Measurements from ENCODE around the gene ATP8B4. TPM values are rescaled to one million over a fixed set of nuclear protein-coding genes. Genes with fewer than 3 reads are reported as not detected.
"Not testable (repeated sequence)": the region's sequence is repeated elsewhere in the genome, so short reads cannot be mapped to it uniquely, and the experiment has no call there.

Gene ATP8B4
- total RNA-seq, 4 donors from 2014 or later: 2.2 to 9.5 (median 3.0) TPM

DNA sequence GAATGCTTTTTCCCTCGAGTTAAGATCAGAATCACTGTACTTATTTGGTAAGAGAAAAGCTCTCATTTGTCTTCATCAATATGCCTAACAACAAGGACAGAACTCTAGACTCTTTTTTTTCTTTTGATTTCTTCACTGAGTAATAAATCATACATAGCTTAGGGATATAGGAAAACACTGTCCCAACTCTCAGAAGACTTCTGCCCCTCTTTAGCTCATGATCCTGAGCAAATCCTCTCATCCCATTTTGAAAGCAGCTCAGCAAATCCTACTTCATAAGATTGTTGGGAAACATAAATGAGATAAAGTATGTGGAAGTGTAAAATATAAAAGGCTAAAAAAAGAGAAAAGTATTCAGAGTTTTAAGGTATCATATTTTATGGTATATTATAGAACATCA lies 141.7 kb downstream of the ATP8B4 start:
- Histone ChIP-seq H3K27me3 (no peaks in the 10 kb centered on the region), H3K36me3 (no peaks in the 10 kb centered on the region), H3K27ac (no peak overlapping the region), H3K4me1 (no peaks in the 10 kb centered on the region), H3K9me3 (no peaks in the 10 kb centered on the region), H3K4me3 (no peak overlapping the region)
- TF ChIP-seq, protein P1, sequence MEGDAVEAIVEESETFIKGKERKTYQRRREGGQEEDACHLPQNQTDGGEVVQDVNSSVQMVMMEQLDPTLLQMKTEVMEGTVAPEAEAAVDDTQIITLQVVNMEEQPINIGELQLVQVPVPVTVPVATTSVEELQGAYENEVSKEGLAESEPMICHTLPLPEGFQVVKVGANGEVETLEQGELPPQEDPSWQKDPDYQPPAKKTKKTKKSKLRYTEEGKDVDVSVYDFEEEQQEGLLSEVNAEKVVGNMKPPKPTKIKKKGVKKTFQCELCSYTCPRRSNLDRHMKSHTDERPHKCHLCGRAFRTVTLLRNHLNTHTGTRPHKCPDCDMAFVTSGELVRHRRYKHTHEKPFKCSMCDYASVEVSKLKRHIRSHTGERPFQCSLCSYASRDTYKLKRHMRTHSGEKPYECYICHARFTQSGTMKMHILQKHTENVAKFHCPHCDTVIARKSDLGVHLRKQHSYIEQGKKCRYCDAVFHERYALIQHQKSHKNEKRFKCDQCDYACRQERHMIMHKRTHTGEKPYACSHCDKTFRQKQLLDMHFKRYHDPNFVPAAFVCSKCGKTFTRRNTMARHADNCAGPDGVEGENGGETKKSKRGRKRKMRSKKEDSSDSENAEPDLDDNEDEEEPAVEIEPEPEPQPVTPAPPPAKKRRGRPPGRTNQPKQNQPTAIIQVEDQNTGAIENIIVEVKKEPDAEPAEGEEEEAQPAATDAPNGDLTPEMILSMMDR (IDR thresholded peaks at IDR 0.05): no peak
- TF ChIP-seq POLR2A (IDR thresholded peaks at IDR 0.05) (no peak), POLR2AphosphoS5 (IDR thresholded peaks at IDR 0.05) (no peak), EP300 (IDR thresholded peaks at IDR 0.05) (no peak)
- 38% methylated on average over 1 of the region's 1 CpG for WGBS
- no peak for DNase-seq (ENCODE audit: low spot score in 2 of 2)

DNA sequence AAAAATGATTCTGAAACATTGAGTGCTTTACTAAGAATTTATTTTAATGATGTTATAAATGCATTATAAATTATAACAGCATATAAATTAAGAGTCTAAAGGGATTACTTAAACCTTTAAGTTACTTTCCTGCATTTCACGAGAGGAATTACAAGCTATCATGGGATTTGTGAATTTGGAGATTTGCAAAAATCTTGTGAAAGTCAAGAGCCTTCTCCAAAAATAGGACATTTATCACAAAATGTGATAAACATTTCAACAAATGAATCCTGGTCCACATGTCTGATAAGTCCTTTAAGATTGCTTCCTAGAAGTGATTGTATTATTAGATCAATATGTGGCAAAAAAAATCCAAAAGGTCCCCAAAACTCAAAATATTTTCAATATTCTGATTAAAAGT lies 154.5 kb downstream of the ATP8B4 start:
- no peak overlapping the region for H3K4me3 ChIP-seq
- TF ChIP-seq POLR2A (IDR thresholded peaks at IDR 0.05) (no peak), POLR2AphosphoS5 (IDR thresholded peaks at IDR 0.05) (no peak), EP300 (IDR thresholded peaks at IDR 0.05) (no peak)
- TF ChIP-seq, protein P1 (IDR thresholded peaks at IDR 0.05): no peak
- DNase-seq (ENCODE audit: low spot score in 2 of 2): no peak
- no peaks in the 10 kb centered on the region for H3K9me3 ChIP-seq
- no peaks in the 10 kb centered on the region for H3K4me1 ChIP-seq
- no peaks in the 10 kb centered on the region for H3K36me3 ChIP-seq
- no peak overlapping the region for H3K27ac ChIP-seq
- no peaks in the 10 kb centered on the region for H3K27me3 ChIP-seq
- WGBS: 76% methylated on average over 1 of the region's 1 CpG

DNA sequence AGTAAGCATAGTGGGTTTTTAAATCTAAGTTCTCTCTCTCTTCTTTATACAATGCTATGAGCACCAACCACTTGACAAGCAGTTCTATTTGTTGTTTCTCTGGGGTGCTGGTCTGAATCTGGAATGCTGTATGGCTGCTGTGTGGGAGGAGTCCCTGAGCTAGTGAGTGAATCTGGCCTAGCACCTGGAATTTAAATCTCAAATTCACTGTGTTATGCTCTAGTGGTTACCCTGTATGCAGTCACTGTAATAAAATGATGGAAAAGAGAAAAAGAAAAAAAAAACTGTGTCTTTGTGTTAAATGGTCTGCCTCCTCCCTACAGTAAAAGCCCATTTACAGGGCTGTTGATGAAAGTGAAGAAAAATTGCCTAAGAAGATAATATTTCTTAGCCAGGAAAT lies 155.0 kb downstream of the ATP8B4 start:
- no peak for DNase-seq (ENCODE audit: low spot score in 2 of 2)
- H3K4me1 ChIP-seq: no peaks in the 10 kb centered on the region
- H3K27me3 ChIP-seq: no peaks in the 10 kb centered on the region
- TF ChIP-seq POLR2AphosphoS5 (IDR thresholded peaks at IDR 0.05): no peak
- TF ChIP-seq, protein P1 (IDR thresholded peaks at IDR 0.05): no peak
- TF ChIP-seq EP300 (IDR thresholded peaks at IDR 0.05): no peak
- no peak for TF ChIP-seq POLR2A (IDR thresholded peaks at IDR 0.05)
- H3K36me3 ChIP-seq: no peaks in the 10 kb centered on the region
- no peaks in the 10 kb centered on the region for H3K9me3 ChIP-seq
- no peak overlapping the region for H3K27ac ChIP-seq
- no peak overlapping the region for H3K4me3 ChIP-seq

DNA sequence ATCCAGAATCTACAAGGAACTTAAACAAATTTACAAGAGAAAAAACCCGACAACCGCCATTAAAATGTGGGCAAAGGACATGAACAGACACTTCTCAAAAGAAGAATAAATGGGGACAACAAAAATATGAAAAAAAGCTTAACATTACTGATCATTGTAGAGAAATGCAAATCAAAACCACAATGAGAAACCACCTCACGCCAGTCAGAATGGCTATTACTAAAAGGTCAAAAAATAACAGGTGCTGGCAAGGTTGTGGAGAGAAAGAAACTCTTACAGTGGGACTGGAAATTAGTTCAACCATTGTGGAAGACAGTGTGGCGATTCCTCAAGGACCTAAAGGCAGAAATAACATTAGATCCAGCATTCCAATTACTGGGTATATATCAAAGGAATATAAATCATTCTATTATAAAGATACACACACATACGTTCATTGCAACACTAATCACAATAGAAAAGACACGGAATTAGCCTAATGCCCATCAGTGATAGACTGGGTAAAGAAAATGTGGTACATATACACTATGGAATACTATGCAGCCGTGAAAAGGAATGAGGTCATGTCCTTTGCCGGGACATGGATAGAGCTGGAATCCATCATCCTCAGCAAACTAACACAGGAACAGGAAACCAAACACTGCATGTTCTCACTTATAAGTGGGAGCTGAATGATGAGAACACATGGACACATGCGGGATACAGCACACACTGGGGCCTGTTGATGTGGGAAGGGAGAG lies 155.8 kb downstream of the ATP8B4 start:
- not testable (repeated sequence) for H3K9me3 ChIP-seq; DNase-seq (ENCODE audit: low spot score in 2 of 2); H3K4me3 ChIP-seq; H3K36me3 ChIP-seq; H3K27ac ChIP-seq; H3K27me3 ChIP-seq; H3K4me1 ChIP-seq
- WGBS: 94% methylated on average over 9 of the region's 9 CpGs

DNA sequence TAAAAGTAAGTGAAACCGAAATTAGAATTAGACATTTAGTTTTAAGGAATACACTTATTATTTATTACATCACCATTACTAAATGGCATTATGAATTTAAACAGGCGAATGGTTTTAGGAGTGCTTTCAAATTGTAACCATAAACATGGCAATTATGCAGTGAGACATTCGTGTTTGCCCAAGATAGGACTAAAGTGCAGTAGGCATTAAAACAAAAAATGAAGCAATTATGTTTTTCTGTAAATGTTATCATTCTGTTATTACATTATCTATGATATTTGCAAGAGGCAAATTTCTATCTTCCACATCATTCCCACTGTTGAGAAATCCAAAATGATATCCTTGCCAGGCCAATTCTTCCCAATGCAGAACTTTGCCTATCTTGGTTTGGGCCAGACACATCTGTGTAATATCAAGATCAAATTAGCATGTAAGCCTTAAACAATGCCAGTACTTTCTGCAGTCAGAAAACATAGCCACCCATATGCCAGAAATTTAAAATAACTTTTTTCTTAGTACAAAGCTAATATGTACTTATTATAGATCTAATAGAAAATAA lies 156.9 kb downstream of the ATP8B4 start:
- H3K27ac ChIP-seq: no peak overlapping the region
- H3K36me3 ChIP-seq: no peaks in the 10 kb centered on the region
- H3K9me3 ChIP-seq: no peaks in the 10 kb centered on the region
- H3K4me1 ChIP-seq: no peaks in the 10 kb centered on the region
- DNase-seq (ENCODE audit: low spot score in 2 of 2): no peak
- TF ChIP-seq EP300 (IDR thresholded peaks at IDR 0.05): no peak
- no peak for TF ChIP-seq POLR2AphosphoS5 (IDR thresholded peaks at IDR 0.05)
- TF ChIP-seq, protein P1 (IDR thresholded peaks at IDR 0.05): no peak
- TF ChIP-seq POLR2A (IDR thresholded peaks at IDR 0.05): no peak
- no peak overlapping the region for H3K4me3 ChIP-seq
- no peaks in the 10 kb centered on the region for H3K27me3 ChIP-seq
- 73% methylated on average over 3 of the region's 3 CpGs for WGBS
